H1 (cell line): ENCODE measurements around the gene ARHGAP26. TPM values are rescaled to one million over a fixed set of nuclear protein-coding genes. Genes with fewer than 3 reads are reported as not detected.

ENCODE experiments used
- JUND ChIP-seq: IDR thresholded peaks from 2 replicates; pipeline ENCODE4 v1.6.1; 2011; ENCODE audit warnings: mild to moderate bottlenecking, improper control_type of control experiment, low read length
- polyA plus RNA-seq, 7 experiments: library from polyadenylated mRNA; depleted of rRNA in 3 of 7; stranded (reverse) in 5 of 7; unstranded in 2 of 7; fragments of >200 nt in 5 of 7; fragments of 200-250 nt in 2 of 7; gene quantifications; 1 replicate in 5 of 7; 2 replicates in 1 of 7; 4 replicates in 1 of 7; pipeline versions ENCODE4 v1.2.1 to v1.2.3, GENCODE V29; 2011 to 2013; ENCODE audit warnings: missing spikeins in 2 of 7, mixed read lengths in 2 of 7
- total RNA-seq: library from RNA; stranded (reverse); fragmentation: NEBNext Ultra II Directional; extraction: Animal tissue kit (Norgen Biotek cat#: 25700); gene quantifications from 2 replicates; pipeline ENCODE4 v1.2.1, GENCODE V29; 2021

The ARHGAP26 gene
- total and polyA plus RNA-seq, 2 of the 8 experiments (the other 6 are each of a cell fraction or from before 2014, with no cell fraction given): 7.1 to 24.8 TPM

- TF ChIP-seq JUND: no peak
Measured at GRCh38 chr5:142756576-142756975, 13.6 kb upstream of the ARHGAP26 start (continued).
